Spleen (tissue), 7 donors: ENCODE data around the gene RASSF10.

ENCODE experiments used
- CTCF ChIP-seq, 11 experiments: fragments of 200-600 bp in 7 of 11; fragments of 450-650 bp in 4 of 11; sonication (generic) in 4 of 11; IDR thresholded peaks in 8 of 11; conservative IDR thresholded peaks in 3 of 11; 1 replicate in 7 of 11; 2 replicates in 4 of 11; pipeline versions ENCODE4 v1.4.0 to v1.8.0; 2016 to 2021; ENCODE audit warnings: antibody characterized with exemption in 11 of 11, inconsistent platforms in 4 of 11, mild to moderate bottlenecking in 1 of 11
- POLR2A ChIP-seq, 3 donors: fragments of 450-650 bp; IDR thresholded peaks; one replicate each; pipeline ENCODE4 v1.5.1; 2017; ENCODE audit warnings: antibody characterized with exemption in 3 of 3, mild to moderate bottlenecking in 1 of 3
- POLR2AphosphoS5 ChIP-seq, 3 donors: sonication (generic); formaldehyde crosslinking; IDR thresholded peaks; one replicate each; pipeline ENCODE4 v1.5.1; 2017; ENCODE audit warnings: antibody characterized with exemption in 3 of 3
- donor health status: DM: no; HTN: no; CAD: no; lungs with moderate emphysema.
- donor health status: DM: no; HTN: no; CAD: no.
- donor health status: DM: no; HTN: no; CAD: no.

DNA sequence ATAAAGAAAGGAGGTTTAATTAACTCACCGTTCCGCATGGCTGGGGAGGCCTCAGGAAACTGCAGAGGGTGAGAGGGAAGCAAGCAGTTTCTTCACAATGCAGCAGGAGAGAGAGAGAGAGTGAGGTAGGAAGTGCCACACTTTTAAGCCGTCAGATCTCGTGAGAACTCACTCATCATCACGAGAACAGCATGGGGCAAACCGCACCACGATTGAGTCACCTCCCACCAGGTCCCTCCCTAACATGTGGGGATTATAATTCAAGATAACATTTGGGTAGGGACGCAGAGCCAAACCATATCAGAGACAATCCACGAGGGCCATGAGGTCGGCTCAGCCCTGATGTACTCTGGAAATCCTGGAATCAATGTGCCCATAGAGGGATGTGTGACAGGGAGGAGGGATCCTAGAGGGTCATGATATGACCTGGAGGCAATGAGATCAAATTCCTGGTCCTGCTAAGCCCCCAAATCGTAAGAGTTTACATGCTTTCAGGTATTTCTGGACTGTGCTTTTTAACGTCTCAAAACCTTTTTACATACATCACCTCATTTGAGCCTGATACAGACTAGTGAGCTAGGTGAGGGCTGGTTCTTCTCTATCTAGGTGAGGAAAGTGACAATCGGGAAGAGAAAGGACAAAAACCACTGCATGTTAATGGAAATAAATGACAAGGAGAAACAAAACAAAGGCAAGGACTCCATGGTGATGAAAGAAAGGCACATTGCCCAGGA lies 19.5 kb upstream of the RASSF10 start:
- TF ChIP-seq CTCF (IDR thresholded peaks at IDR 0.05 in 8 of 11, conservative IDR thresholded peaks at IDR 0.05 in 3 of 11), result no peak
- no peak for TF ChIP-seq POLR2A (IDR thresholded peaks at IDR 0.05)
- no peak for TF ChIP-seq POLR2AphosphoS5 (IDR thresholded peaks at IDR 0.05)
